GM21786 (cell line): ENCODE results near the gene KRTAP4-8.
"Not testable (repeated sequence)": the region's sequence is repeated elsewhere in the genome, so short reads cannot be mapped to it uniquely, and the experiment has no call there.

Source experiments
- ATAC-seq: cut with Tn5 transposase; IDR thresholded peaks from one replicate; pipeline ENCODE4 v1.9.1; 2021; ENCODE audit not compliant: unreplicated experiment

Gene KRTAP4-8

DNA sequence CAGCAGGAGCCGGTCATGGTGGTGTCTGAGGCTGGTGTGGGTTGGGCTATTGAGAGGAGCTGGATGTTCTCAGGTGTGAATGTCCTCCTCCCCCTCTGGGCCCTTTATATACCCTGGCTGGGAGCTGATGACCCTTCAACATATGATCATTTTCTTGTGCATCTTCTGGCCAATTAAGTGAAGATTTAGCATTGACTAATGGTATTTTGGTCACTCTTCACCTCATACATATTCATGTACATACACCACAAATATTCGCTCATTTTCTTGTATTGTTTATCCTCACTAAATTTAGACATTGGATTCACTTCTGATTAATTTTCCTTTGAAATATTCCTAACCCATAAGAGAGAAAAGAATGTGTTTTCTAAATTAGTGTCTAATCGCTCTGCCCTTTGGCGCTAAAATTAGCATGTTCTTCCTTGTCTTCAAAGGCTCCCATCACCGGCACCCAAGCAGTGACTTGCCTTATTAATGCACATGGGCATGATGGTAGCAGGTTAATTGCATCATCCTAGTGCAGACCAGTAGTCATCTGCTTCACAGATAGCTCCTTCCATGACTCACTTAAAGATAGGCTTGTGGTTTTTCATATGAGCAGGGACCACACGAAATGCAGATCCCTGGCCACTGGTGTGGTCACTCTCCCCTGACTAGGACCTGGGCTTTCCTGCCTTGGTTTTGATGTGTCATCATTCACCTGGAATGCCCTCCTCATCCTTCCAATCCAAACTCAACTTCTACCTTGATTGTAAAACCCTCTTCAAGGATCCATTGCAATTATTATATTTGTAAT is 31.9 kb downstream of the KRTAP4-8 start, which contains the start of gene KRTAP2-4:
KRTAP2-4 (minus strand) TSS at position 51 of the 796 bp plus-strand sequence; CDS start at position 17, 34 bp downstream.
- ATAC-seq = no peak

- ATAC-seq = not testable (repeated sequence)
These were observed 32.8 kb downstream of the KRTAP4-8 start for GRCh38 chr17:41065016-41065689.

- ATAC-seq = no peak
These were observed 33.6 kb downstream of the KRTAP4-8 start for GRCh38 chr17:41064301-41064700.

GRCh38 chr17:41063449-41063848 is 34.5 kb downstream of the KRTAP4-8 start:
- ATAC-seq = no peak

DNA sequence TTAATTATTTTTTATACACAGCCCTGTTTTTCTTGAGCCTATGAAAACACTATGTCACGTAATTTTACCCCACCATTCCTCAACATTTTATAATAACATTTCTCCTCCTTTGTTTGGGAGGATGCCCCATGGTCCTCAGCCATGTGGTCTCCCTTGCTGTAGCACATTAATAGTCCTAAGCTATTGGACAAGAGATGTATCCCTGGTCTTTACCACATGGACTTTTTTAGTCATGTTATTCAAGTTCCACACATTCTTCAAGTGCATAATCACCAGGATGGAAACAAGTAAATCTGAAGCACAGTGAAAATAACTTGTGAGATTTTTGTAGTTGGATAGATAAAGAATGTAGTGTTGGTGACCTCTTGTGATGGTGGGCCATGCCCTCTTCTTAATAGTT is 36.0 kb downstream of the KRTAP4-8 start:
- ATAC-seq = no peak

GRCh38 chr17:41060052-41060604 is 37.8 kb downstream of the KRTAP4-8 start, which contains the start of gene KRTAP2-3:
TSS of gene KRTAP2-3 (minus strand) at chr17:41060114. CDS start at chr17:41060050, 64 bp downstream.
- no peak for ATAC-seq

DNA sequence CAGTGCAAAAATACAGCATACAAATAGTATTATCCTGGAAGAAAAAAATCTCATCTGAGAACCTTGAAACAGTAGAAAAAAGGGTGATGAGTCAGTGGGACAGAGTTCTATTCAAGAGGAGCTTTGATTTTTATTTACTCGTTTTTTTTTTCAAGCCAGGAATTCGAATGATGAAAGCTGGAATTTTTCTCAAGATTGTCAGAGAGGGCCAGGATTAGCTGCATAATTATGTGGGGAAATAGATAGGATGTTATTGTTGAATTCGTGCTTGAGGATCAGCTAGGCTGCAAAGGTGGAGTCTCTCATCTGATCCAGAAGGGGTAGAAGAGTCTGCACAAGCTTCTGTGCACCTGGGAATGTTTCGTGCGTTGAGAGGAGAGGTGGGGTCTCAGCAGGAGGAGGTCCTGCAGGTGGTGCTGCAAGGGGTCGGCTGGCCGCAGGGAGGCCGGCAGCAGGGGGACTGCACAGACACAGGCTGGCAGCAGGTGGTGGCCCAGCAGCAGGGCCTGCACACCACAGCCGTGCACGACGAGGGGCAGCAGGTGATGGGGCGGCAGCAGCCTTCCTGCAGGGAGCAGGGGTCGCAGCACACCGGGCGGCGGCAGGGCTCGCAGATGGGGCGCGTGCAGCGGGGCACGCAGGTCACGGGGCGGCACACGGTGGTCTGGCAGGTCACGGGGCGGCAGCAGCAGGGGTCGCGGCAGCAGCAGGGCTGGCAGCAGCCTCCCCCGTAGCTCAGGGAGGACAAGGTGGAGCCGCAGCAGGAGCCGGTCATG is 38.5 kb downstream of the KRTAP4-8 start:
- ATAC-seq = not testable (repeated sequence)

GRCh38 chr17:41058741-41059140 is 39.2 kb downstream of the KRTAP4-8 start:
- no peak for ATAC-seq

GRCh38 chr17:41057547-41057946 is 40.4 kb downstream of the KRTAP4-8 start:
- ATAC-seq = no peak

GRCh38 chr17:41055130-41055529 is 42.8 kb downstream of the KRTAP4-8 start, which contains the start of gene KRTAP2-2:
TSS of gene KRTAP2-2 (minus strand) at chr17:41055230. CDS start at chr17:41055211, 19 bp downstream.
- not testable (repeated sequence) for ATAC-seq

DNA sequence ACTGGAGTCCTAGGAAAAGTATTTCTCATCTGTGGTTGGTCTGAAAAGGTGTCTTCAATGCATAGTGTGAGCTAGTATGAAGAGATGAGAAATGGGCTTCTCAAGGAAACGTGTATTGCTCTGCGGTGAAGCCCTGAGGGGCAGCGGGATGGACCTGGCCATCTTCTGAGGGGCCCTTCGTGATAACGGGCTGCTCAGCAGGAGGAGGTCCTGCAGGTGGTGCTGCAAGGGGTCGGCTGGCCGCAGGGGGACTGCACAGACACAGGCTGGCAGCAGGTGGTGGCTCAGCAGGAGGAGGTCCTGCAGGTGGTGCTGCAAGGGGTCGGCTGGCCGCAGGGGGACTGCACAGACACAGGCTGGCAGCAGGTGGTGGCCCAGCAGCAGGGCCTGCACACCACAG is 43.4 kb downstream of the KRTAP4-8 start:
- ATAC-seq = not testable (repeated sequence)

DNA sequence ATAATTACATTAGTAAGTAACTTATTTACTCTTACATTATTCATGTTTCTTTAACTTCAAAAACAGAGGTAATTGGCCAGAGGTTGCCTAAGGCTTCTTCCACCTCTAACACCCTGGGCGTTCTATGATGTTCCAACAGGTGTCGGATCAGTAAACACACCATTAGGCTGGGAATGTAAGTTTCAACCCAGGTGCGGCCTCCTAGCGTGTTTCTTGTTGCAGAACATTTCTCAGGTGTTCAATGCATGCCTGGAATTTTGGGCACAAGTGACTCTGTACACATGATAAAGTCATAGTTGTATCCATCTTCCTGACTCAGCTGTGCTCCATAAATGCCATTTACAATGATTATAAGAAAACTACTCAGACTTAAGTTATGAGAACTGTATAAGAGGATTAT is 43.9 kb downstream of the KRTAP4-8 start:
- ATAC-seq = no peak

GRCh38 chr17:41052566-41052965 is 45.4 kb downstream of the KRTAP4-8 start:
- ATAC-seq = no peak

DNA sequence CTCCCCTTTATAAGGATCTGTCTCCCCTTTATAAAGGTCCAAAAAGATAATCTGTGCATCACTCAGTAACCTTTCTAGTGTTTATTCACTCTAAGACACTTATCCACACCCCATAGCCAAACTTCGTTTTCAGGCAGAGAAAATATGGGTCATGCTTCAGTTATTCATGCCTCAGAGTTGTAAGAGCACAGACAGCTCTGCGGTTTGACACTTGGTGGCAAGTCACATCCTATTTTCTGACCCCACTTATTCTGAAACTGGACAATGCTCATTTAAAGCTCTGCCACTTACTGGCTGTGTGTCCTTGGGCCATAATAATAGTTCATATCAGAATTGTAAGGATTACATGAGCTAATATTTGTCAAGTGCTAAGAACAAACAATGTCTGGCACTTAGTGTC is 48.8 kb downstream of the KRTAP4-8 start:
- no peak for ATAC-seq

DNA sequence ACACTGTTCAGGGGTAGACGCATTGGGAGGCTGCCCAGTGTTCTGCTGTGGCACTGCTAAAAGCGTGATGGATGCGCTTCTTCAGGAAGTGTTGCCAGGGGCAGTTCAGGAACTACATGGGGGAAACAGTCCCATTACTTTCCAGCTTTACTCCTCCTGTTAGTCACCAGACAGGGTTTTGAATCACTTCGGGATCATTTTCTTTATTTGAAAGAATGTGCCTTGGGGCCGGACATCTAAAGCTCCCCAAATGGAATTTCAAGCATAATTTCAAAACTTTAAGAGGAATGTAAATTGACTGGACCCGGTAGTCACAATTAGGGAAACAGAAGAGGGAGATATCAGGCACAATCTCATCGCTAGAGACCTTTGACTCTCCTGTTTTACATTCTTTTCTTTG is 49.5 kb downstream of the KRTAP4-8 start:
- ATAC-seq = no peak
